GM12878 (cell line): Measurements from ENCODE around the gene COPZ1. TPM values are rescaled to one million over a fixed set of nuclear protein-coding genes. Genes with fewer than 3 reads are reported as not detected.

Experiments used
- CREB1 ChIP-seq: IDR thresholded peaks from 2 replicates; pipeline ENCODE4 v1.6.1; 2012; ENCODE audit warnings: low read depth, mild to moderate bottlenecking, inconsistent platforms
- EZH2 ChIP-seq: IDR thresholded peaks from 2 replicates; pipeline ENCODE4 v1.6.1; 2012; ENCODE audit warnings: low read depth, mild to moderate bottlenecking, control low read depth, inconsistent platforms, low read length, borderline replicate concordance; ENCODE audit not compliant: control insufficient read depth
- HDAC2 ChIP-seq: fragments of 200-600 bp; sonication (generic); IDR thresholded peaks from 2 replicates; pipeline ENCODE4 v1.6.1; 2017
- IKZF2 ChIP-seq, 2 experiments: fragments of 450-650 bp; IDR thresholded peaks; 2 replicates each; pipeline ENCODE4 v1.6.1; 2017; ENCODE audit warnings: mild to moderate bottlenecking in 2 of 2, moderate library complexity in 2 of 2
- LARP7 ChIP-seq: fragments of 450-650 bp; IDR thresholded peaks from 2 replicates; pipeline ENCODE4 v1.6.1; 2017; ENCODE audit warnings: mild to moderate bottlenecking
- RUNX3 ChIP-seq: IDR thresholded peaks from 2 replicates; pipeline ENCODE4 v1.6.1; 2012; ENCODE audit warnings: low read length, inconsistent platforms
- SMC3 ChIP-seq: IDR thresholded peaks from 2 replicates; pipeline ENCODE4 v1.6.1; 2011; ENCODE audit warnings: low read length, improper control_type of control experiment, borderline replicate concordance
- WRNIP1 ChIP-seq: IDR thresholded peaks from 2 replicates; pipeline ENCODE4 v1.6.1; 2011; ENCODE audit warnings: low read depth, low read length, improper control_type of control experiment, borderline replicate concordance
- ZNF207 ChIP-seq: fragments of 450-650 bp; IDR thresholded peaks from 2 replicates; pipeline ENCODE4 v1.6.1; 2014; ENCODE audit warnings: antibody characterized with exemption, mild to moderate bottlenecking, borderline replicate concordance
- ZNF217 ChIP-seq: fragments of 450-650 bp; IDR thresholded peaks from 2 replicates; pipeline ENCODE4 v1.6.1; 2017; ENCODE audit warnings: antibody characterized with exemption, mild to moderate bottlenecking
- ZNF24 ChIP-seq: fragments of 450-650 bp; IDR thresholded peaks from 2 replicates; pipeline ENCODE4 v1.6.1; 2017; ENCODE audit warnings: antibody characterized with exemption, mild to moderate bottlenecking
- ZNF622 ChIP-seq: fragments of 450-650 bp; IDR thresholded peaks from 2 replicates; pipeline ENCODE4 v1.6.1; 2017; ENCODE audit warnings: mild to moderate bottlenecking, inconsistent platforms
- polyA plus RNA-seq, 11 experiments: library from polyadenylated mRNA; depleted of rRNA in 4 of 11; unstranded in 6 of 11; stranded (reverse) in 5 of 11; fragments of >200 nt; fragmentation: Nextera tagmentation in 4 of 11; fragmentation: Illumina TruSeq in 1 of 11; extraction: Ambion mirVana in 4 of 11; extraction: Trizol in 1 of 11; gene quantifications; 1 replicate in 1 of 11; 2 replicates in 10 of 11; pipeline versions ENCODE4 v1.2.1 to v1.2.3, GENCODE V29; 2011 to 2016; ENCODE audit warnings: inconsistent platforms in 2 of 11, missing spikeins in 2 of 11, low read depth in 1 of 11
- total RNA-seq, 4 experiments: library from RNA; depleted of rRNA in 3 of 4; stranded (reverse); fragments of >200 nt in 3 of 4; fragmentation: Illumina TruSeq in 1 of 4; extraction: Trizol in 1 of 4; gene quantifications; 2 replicates each; pipeline versions ENCODE4 v1.2.1 to v1.2.3, GENCODE V29; 2013 to 2021
- TF ChIP-seq, protein P1 (sequence below): IDR thresholded peaks from 2 replicates; pipeline ENCODE4 v1.6.1; 2012; ENCODE audit warnings: low read depth, low read length, improper control_type of control experiment
- TF ChIP-seq, protein P2 (sequence below): IDR thresholded peaks from 2 replicates; pipeline ENCODE4 v1.6.1; 2012; ENCODE audit warnings: improper control_type of control experiment, low read depth, low read length; ENCODE audit not compliant: insufficient replicate concordance
- TF ChIP-seq, protein P3 (sequence below): fragments of 450-650 bp; IDR thresholded peaks from 2 replicates; pipeline ENCODE4 v1.6.1; 2017; ENCODE audit warnings: mild to moderate bottlenecking, moderate library complexity

Gene COPZ1
- total and polyA plus RNA-seq, 10 of the 15 experiments (the other 5 are each of a cell fraction or from before 2014, with no cell fraction given), result 112 to 378 (median 184) TPM

DNA sequence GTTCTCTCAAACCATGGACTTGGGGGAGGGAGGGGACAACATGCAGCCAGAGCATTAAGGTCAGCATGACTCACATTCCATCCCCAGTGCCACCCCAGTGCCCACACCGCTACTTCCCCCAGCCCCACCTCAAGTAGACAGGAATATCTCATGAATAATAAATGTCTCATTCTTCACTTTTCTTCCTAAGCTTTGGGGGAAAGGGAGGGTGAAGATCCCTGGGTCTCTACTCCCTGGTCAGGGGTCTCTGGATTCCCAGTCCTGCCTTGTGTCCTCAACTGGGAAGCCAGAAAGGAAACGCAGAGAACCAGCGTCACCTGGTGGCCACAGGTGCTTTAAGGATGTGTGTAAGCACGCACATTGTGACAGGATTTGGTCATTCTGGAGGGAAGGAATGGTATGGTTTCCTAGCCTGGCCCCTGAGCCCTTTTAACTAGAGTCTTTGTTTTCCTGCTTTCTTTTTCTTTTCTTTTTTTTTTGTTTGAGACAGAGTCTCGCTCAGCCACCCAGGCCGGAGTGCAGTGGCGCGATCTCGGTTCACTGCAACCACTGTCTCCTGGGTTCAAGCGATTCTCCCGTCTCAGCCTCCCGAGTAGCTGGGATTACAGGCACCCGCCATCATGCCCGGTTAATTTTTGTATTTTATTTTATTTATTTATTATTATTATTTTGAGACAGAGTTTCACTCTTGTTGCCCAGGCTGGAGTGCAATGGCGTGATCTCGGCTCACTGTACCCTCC lies 36.0 kb downstream of the COPZ1 start (continued):
- peak; percentile 42 to 54; a peak in 3 of 4 replicates for TF ChIP-seq IKZF2 (IDR thresholded peaks at IDR 0.05)
- no peak for TF ChIP-seq LARP7
- peak; percentile 85 for TF ChIP-seq SMC3
- no peak for TF ChIP-seq ZNF207
- TF ChIP-seq, protein P1, sequence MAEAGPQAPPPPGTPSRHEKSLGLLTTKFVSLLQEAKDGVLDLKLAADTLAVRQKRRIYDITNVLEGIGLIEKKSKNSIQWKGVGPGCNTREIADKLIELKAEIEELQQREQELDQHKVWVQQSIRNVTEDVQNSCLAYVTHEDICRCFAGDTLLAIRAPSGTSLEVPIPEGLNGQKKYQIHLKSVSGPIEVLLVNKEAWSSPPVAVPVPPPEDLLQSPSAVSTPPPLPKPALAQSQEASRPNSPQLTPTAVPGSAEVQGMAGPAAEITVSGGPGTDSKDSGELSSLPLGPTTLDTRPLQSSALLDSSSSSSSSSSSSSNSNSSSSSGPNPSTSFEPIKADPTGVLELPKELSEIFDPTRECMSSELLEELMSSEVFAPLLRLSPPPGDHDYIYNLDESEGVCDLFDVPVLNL, result no peak
- TF ChIP-seq EZH2, result no peak
- TF ChIP-seq ZNF622, result no peak
- TF ChIP-seq HDAC2, result no peak
- TF ChIP-seq, protein P2, sequence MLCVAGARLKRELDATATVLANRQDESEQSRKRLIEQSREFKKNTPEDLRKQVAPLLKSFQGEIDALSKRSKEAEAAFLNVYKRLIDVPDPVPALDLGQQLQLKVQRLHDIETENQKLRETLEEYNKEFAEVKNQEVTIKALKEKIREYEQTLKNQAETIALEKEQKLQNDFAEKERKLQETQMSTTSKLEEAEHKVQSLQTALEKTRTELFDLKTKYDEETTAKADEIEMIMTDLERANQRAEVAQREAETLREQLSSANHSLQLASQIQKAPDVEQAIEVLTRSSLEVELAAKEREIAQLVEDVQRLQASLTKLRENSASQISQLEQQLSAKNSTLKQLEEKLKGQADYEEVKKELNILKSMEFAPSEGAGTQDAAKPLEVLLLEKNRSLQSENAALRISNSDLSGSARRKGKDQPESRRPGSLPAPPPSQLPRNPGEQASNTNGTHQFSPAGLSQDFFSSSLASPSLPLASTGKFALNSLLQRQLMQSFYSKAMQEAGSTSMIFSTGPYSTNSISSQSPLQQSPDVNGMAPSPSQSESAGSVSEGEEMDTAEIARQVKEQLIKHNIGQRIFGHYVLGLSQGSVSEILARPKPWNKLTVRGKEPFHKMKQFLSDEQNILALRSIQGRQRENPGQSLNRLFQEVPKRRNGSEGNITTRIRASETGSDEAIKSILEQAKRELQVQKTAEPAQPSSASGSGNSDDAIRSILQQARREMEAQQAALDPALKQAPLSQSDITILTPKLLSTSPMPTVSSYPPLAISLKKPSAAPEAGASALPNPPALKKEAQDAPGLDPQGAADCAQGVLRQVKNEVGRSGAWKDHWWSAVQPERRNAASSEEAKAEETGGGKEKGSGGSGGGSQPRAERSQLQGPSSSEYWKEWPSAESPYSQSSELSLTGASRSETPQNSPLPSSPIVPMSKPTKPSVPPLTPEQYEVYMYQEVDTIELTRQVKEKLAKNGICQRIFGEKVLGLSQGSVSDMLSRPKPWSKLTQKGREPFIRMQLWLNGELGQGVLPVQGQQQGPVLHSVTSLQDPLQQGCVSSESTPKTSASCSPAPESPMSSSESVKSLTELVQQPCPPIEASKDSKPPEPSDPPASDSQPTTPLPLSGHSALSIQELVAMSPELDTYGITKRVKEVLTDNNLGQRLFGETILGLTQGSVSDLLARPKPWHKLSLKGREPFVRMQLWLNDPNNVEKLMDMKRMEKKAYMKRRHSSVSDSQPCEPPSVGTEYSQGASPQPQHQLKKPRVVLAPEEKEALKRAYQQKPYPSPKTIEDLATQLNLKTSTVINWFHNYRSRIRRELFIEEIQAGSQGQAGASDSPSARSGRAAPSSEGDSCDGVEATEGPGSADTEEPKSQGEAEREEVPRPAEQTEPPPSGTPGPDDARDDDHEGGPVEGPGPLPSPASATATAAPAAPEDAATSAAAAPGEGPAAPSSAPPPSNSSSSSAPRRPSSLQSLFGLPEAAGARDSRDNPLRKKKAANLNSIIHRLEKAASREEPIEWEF, result no peak
- no peak for TF ChIP-seq ZNF217
- TF ChIP-seq RUNX3, result peak; percentile 22; the same call in 1 of the 2 replicates
- no peak for TF ChIP-seq WRNIP1
- TF ChIP-seq CREB1, result no peak
- TF ChIP-seq ZNF24, result no peak
- TF ChIP-seq, protein P3, sequence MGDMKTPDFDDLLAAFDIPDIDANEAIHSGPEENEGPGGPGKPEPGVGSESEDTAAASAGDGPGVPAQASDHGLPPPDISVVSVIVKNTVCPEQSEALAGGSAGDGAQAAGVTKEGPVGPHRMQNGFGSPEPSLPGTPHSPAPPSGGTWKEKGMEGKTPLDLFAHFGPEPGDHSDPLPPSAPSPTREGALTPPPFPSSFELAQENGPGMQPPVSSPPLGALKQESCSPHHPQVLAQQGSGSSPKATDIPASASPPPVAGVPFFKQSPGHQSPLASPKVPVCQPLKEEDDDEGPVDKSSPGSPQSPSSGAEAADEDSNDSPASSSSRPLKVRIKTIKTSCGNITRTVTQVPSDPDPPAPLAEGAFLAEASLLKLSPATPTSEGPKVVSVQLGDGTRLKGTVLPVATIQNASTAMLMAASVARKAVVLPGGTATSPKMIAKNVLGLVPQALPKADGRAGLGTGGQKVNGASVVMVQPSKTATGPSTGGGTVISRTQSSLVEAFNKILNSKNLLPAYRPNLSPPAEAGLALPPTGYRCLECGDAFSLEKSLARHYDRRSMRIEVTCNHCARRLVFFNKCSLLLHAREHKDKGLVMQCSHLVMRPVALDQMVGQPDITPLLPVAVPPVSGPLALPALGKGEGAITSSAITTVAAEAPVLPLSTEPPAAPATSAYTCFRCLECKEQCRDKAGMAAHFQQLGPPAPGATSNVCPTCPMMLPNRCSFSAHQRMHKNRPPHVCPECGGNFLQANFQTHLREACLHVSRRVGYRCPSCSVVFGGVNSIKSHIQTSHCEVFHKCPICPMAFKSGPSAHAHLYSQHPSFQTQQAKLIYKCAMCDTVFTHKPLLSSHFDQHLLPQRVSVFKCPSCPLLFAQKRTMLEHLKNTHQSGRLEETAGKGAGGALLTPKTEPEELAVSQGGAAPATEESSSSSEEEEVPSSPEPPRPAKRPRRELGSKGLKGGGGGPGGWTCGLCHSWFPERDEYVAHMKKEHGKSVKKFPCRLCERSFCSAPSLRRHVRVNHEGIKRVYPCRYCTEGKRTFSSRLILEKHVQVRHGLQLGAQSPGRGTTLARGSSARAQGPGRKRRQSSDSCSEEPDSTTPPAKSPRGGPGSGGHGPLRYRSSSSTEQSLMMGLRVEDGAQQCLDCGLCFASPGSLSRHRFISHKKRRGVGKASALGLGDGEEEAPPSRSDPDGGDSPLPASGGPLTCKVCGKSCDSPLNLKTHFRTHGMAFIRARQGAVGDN, result no peak
- TF ChIP-seq, all 136 proteins: peak for 10
